GM12801 (cell line): ENCODE data around the gene SLC24A1.

ENCODE experiments used
- CTCF ChIP-seq: IDR thresholded peaks from one replicate; pipeline ENCODE4 v1.5.1; 2011; ENCODE audit warnings: control low read depth; ENCODE audit not compliant: insufficient read length; ENCODE audit errors: extremely low read depth

SLC24A1 gene

GRCh38 chr15:65634356-65634755, 12.6 kb downstream of the SLC24A1 start:
- no peak for TF ChIP-seq CTCF

- no peak for TF ChIP-seq CTCF
These were observed 16.4 kb downstream of the SLC24A1 start for GRCh38 chr15:65638109-65638508.

- no peak for TF ChIP-seq CTCF
These were observed 16.9 kb downstream of the SLC24A1 start for GRCh38 chr15:65638681-65639089.

- TF ChIP-seq CTCF: no peak
These were observed 17.8 kb downstream of the SLC24A1 start for GRCh38 chr15:65639509-65639908.

GRCh38 chr15:65641768-65642475, 20.2 kb downstream of the SLC24A1 start:
- no peak for TF ChIP-seq CTCF

GRCh38 chr15:65642594-65642993, 20.9 kb downstream of the SLC24A1 start:
- no peak for TF ChIP-seq CTCF

- TF ChIP-seq CTCF: no peak
These were observed 22.5 kb downstream of the SLC24A1 start for GRCh38 chr15:65644282-65644681.
